ENCODE measurements around the gene MDM2. TPM values are rescaled to one million over a fixed set of nuclear protein-coding genes. Genes with fewer than 3 reads are reported as not detected.

MDM2 gene
- polyA plus RNA-seq, 1 of the 3 experiments (the other 2 are of a cell fraction), result 21.5 TPM

DNA sequence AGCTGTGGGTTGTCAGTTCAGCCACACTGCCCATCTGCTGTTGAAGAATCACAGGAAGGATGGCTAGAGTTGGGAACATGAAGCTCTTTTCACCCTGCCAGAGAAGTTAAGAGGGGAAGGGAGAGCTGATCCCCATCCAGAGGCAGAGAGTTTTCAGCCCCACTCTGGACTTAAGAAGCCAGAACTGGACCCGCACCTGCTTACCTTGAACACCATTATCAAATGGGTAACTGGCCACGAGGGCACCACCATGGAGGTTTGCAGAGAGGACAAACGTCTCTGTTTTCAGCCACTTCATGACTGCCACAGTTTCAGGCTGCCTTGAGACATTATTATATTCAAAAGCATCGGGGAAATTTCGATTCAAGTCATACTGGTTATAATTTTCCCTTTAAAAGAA, 62.0 kb downstream of the MDM2 start:
- H3K27me3 ChIP-seq (ENCODE audit: insufficient read depth), result no peaks in the 10 kb centered on the region
- CTCF ChIA-PET, result interaction anchor here (1.0 kb wide), 2 partner anchors 204 to 384 kb away, joined by 3 read pairs; no protein-coding TSS in a partner anchor

More for the DNA sequence above, 62.0 kb downstream of the MDM2 start:
- no peaks in the 10 kb centered on the region; a peak in 1 of 4 replicates for H3K4me1 ChIP-seq (ENCODE audit: control insufficient read depth in 1 of 2, insufficient read depth in 2 of 2, low read depth in 1 of 2, low read length in 1 of 2)
- no peaks in the 10 kb centered on the region for H3K9me3 ChIP-seq
- no peak overlapping the region for H3K27ac ChIP-seq (ENCODE audit: low read depth in 2 of 2, low read length in 1 of 2)
- no peaks in the 10 kb centered on the region for H3K79me2 ChIP-seq (ENCODE audit: insufficient read depth)
- H3K36me3 ChIP-seq (replicated peaks in 1 of 2; ENCODE audit: control insufficient read depth in 1 of 2, insufficient read depth in 2 of 2, low read length in 1 of 2), result no peaks in the 10 kb centered on the region
- no peak overlapping the region for H3K4me3 ChIP-seq (ENCODE audit: low read depth in 2 of 2, low read length in 1 of 2)
- no peaks in the 10 kb centered on the region for H4K20me1 ChIP-seq (ENCODE audit: insufficient read depth)
- no peak overlapping the region for H2AFZ ChIP-seq (ENCODE audit: low read depth)
- DNase-seq, result no peak
- no peak overlapping the region for H3K4me2 ChIP-seq
- no peaks in the 10 kb centered on the region for H3F3A ChIP-seq (replicated peaks; ENCODE audit: insufficient read depth)
- no peak overlapping the region for H3K9ac ChIP-seq
- WGBS (ENCODE audit: low lambda C conversion rate), result 26% methylated on average over 5 of the region's 5 CpGs
- no peaks in the 10 kb centered on the region for H3K9me2 ChIP-seq
- POLR2A ChIA-PET, result no interaction called here
- TF ChIP-seq NFIC (IDR thresholded peaks at IDR 0.05; ENCODE audit: borderline replicate concordance) (no peak), TCF12 (IDR thresholded peaks at IDR 0.05) (no peak), JUND (IDR thresholded peaks at IDR 0.05) (no peak), RAD21 (IDR thresholded peaks at IDR 0.05; ENCODE audit: low read length) (no peak), FOXJ3 (CRISPR knock-in tag; IDR thresholded peaks at IDR 0.05) (no peak), SMC3 (IDR thresholded peaks at IDR 0.05; ENCODE audit: low read depth, low read length) (no peak), GABPA (IDR thresholded peaks at IDR 0.05; ENCODE audit: low read depth) (no peak), SIN3A (IDR thresholded peaks at IDR 0.05; ENCODE audit: borderline replicate concordance, low read depth, low read length) (no peak), POLR2AphosphoS5 (IDR thresholded peaks at IDR 0.05; ENCODE audit: low read depth, low read length) (no peak), NRF1 (IDR thresholded peaks at IDR 0.05; ENCODE audit: low read depth, low read length) (no peak), EZH2phosphoT487 (IDR thresholded peaks at IDR 0.05; ENCODE audit: borderline replicate concordance, low read depth) (no peak), MXI1 (IDR thresholded peaks at IDR 0.05; ENCODE audit: low read depth, low read length) (no peak), GATA2 (CRISPR knock-in tag; IDR thresholded peaks at IDR 0.05) (no peak)
- TF ChIP-seq, protein P1, sequence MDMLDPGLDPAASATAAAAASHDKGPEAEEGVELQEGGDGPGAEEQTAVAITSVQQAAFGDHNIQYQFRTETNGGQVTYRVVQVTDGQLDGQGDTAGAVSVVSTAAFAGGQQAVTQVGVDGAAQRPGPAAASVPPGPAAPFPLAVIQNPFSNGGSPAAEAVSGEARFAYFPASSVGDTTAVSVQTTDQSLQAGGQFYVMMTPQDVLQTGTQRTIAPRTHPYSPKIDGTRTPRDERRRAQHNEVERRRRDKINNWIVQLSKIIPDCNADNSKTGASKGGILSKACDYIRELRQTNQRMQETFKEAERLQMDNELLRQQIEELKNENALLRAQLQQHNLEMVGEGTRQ (IDR thresholded peaks at IDR 0.05; ENCODE audit: borderline replicate concordance, low read depth, low read length), result no peak
- TF ChIP-seq, protein P2, sequence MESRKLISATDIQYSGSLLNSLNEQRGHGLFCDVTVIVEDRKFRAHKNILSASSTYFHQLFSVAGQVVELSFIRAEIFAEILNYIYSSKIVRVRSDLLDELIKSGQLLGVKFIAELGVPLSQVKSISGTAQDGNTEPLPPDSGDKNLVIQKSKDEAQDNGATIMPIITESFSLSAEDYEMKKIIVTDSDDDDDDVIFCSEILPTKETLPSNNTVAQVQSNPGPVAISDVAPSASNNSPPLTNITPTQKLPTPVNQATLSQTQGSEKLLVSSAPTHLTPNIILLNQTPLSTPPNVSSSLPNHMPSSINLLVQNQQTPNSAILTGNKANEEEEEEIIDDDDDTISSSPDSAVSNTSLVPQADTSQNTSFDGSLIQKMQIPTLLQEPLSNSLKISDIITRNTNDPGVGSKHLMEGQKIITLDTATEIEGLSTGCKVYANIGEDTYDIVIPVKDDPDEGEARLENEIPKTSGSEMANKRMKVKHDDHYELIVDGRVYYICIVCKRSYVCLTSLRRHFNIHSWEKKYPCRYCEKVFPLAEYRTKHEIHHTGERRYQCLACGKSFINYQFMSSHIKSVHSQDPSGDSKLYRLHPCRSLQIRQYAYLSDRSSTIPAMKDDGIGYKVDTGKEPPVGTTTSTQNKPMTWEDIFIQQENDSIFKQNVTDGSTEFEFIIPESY (IDR thresholded peaks at IDR 0.05; ENCODE audit: borderline replicate concordance, low read depth), result no peak
- TF ChIP-seq, protein P3, sequence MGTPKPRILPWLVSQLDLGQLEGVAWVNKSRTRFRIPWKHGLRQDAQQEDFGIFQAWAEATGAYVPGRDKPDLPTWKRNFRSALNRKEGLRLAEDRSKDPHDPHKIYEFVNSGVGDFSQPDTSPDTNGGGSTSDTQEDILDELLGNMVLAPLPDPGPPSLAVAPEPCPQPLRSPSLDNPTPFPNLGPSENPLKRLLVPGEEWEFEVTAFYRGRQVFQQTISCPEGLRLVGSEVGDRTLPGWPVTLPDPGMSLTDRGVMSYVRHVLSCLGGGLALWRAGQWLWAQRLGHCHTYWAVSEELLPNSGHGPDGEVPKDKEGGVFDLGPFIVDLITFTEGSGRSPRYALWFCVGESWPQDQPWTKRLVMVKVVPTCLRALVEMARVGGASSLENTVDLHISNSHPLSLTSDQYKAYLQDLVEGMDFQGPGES (IDR thresholded peaks at IDR 0.05; ENCODE audit: low read depth, low read length), result no peak
- TF ChIP-seq, protein P4, sequence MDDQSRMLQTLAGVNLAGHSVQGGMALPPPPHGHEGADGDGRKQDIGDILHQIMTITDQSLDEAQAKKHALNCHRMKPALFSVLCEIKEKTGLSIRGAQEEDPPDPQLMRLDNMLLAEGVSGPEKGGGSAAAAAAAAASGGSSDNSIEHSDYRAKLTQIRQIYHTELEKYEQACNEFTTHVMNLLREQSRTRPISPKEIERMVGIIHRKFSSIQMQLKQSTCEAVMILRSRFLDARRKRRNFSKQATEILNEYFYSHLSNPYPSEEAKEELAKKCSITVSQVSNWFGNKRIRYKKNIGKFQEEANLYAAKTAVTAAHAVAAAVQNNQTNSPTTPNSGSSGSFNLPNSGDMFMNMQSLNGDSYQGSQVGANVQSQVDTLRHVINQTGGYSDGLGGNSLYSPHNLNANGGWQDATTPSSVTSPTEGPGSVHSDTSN (IDR thresholded peaks at IDR 0.05), result no peak
- TF ChIP-seq, protein P5, sequence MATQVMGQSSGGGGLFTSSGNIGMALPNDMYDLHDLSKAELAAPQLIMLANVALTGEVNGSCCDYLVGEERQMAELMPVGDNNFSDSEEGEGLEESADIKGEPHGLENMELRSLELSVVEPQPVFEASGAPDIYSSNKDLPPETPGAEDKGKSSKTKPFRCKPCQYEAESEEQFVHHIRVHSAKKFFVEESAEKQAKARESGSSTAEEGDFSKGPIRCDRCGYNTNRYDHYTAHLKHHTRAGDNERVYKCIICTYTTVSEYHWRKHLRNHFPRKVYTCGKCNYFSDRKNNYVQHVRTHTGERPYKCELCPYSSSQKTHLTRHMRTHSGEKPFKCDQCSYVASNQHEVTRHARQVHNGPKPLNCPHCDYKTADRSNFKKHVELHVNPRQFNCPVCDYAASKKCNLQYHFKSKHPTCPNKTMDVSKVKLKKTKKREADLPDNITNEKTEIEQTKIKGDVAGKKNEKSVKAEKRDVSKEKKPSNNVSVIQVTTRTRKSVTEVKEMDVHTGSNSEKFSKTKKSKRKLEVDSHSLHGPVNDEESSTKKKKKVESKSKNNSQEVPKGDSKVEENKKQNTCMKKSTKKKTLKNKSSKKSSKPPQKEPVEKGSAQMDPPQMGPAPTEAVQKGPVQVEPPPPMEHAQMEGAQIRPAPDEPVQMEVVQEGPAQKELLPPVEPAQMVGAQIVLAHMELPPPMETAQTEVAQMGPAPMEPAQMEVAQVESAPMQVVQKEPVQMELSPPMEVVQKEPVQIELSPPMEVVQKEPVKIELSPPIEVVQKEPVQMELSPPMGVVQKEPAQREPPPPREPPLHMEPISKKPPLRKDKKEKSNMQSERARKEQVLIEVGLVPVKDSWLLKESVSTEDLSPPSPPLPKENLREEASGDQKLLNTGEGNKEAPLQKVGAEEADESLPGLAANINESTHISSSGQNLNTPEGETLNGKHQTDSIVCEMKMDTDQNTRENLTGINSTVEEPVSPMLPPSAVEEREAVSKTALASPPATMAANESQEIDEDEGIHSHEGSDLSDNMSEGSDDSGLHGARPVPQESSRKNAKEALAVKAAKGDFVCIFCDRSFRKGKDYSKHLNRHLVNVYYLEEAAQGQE (IDR thresholded peaks at IDR 0.05; ENCODE audit: low read depth, low read length), result no peak
- TF ChIP-seq, protein P6, sequence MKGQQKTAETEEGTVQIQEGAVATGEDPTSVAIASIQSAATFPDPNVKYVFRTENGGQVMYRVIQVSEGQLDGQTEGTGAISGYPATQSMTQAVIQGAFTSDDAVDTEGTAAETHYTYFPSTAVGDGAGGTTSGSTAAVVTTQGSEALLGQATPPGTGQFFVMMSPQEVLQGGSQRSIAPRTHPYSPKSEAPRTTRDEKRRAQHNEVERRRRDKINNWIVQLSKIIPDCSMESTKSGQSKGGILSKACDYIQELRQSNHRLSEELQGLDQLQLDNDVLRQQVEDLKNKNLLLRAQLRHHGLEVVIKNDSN (IDR thresholded peaks at IDR 0.05; ENCODE audit: borderline replicate concordance, low read depth), result no peak

Measured in SK-N-SH (cell line).